ENCODE measurements around the gene CADM4. TPM values are rescaled to one million over a fixed set of nuclear protein-coding genes. Genes with fewer than 3 reads are reported as not detected.

The CADM4 gene
- total RNA-seq, 1 experiment from 2014 or later, result 28.7 TPM

DNA sequence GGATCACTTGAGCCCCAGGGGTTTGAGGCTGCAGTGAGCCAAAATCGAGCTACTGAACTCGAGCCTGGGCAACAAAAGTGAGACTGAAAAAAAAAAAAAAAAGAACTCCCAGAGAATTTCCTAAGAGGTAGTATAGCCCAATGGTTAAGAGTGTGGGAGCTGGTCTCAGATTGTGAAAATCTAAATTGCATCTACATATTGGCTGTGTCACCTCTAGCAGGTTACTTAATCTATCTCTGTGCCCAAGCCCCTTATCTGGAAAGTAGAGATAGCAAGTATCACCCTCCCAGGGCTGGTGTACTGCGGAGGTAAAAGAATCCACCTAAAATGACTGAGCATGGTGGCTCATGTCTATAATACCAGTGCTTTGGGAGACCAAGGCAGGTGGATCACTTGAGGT is 34.0 kb upstream of the CADM4 start:
- Histone ChIP-seq H3K4me2 (ENCODE audit: low read length) (no peak overlapping the region), H3K27ac (ENCODE audit: low read depth, low read length) (no peak overlapping the region), H3K36me3 (ENCODE audit: control insufficient read depth in 1 of 2, insufficient read depth in 2 of 2, low read length in 2 of 2) (no peaks in the 10 kb centered on the region), H3K27me3 (ENCODE audit: insufficient read depth, low read length) (no peaks in the 10 kb centered on the region), H4K20me1 (ENCODE audit: insufficient read depth) (no peaks in the 10 kb centered on the region), H3K9ac (ENCODE audit: low read length) (no peak overlapping the region), H3K4me1 (ENCODE audit: control insufficient read depth in 1 of 2, insufficient read depth in 2 of 2, low read length in 2 of 2) (peaks cover 37 to 68% of the 10 kb centered on the region in 2 experiments), H3K79me2 (ENCODE audit: insufficient read depth, low read length) (peaks cover 11% of the 10 kb centered on the region), H3K9me2 (ENCODE audit: insufficient read depth) (no peaks in the 10 kb centered on the region), H3K4me3 (replicated peaks in 1 of 2; ENCODE audit: low read depth in 1 of 2, low read length in 2 of 2) (no peak overlapping the region), H3K9me3 (ENCODE audit: control insufficient read depth in 1 of 2, insufficient read depth in 1 of 2, low read depth in 1 of 2, low read length in 2 of 2) (no peaks in the 10 kb centered on the region), H2AFZ (ENCODE audit: low read depth, low read length, poor library complexity, severe bottlenecking) (no peak overlapping the region)
- no TSS peak for BruUV-seq (replicated peaks)
- no peak for DNase-seq (ENCODE audit: low read depth, low spot score)
- CTCF ChIA-PET, result no interaction called here
- intact Hi-C loops (cut with micrococcal nuclease), result loop anchor here (10.0 kb wide), 1 partner anchor 111 kb away; the partner anchor contains the start of gene KCNN4
- RAD21 ChIA-PET (ENCODE audit: low non-redundant PET in 1 of 2, low total read pairs in 2 of 2, uncharacterized antibody in 2 of 2, unreplicated experiment in 2 of 2), result no interaction called here
- TF ChIP-seq EGR1 (IDR thresholded peaks at IDR 0.05; ENCODE audit: low read depth), result no peak
- TF ChIP-seq, protein P1, sequence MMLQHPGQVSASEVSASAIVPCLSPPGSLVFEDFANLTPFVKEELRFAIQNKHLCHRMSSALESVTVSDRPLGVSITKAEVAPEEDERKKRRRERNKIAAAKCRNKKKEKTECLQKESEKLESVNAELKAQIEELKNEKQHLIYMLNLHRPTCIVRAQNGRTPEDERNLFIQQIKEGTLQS (IDR thresholded peaks at IDR 0.05), result no peak
- no peak for ATAC-seq
- POLR2A ChIA-PET, result interaction anchor here (0.6 to 1.1 kb wide), 3 partner anchors 27 to 235 kb away, joined by 3 to 5 read pairs (median 3); no protein-coding TSS in a partner anchor

DNA sequence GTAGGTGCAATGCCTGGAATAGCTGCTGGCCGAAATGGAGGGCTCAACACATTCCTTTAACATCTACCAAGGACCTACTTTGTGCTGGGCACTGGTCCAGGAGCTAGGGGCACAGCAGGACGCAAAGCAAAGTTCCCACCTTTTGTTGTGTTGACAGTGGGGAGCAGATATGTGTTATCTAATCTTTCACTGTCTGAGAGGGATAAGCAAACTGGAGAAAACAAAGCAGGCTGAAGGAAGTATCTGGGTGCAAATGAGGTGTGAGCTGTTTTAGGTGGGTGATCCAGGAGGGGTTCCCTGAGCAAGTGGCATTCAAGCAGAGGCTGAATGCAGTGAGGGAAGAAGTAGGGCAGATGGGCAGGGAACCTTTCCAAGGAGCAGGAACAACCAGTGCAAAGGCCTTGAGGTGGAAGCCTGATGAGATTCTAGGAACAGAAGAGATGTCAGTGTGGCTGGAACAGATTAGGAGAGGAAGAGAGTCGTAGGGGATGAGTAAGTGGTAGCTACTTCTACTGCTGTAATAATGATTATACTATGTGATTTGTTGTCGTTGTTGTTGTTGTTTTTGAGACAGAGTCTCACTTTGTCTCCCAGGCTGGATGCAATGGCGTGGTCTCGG is 32.5 kb upstream of the CADM4 start:
- H3K9me2 ChIP-seq (ENCODE audit: insufficient read depth), result no peaks in the 10 kb centered on the region
- no peak overlapping the region for H3K4me3 ChIP-seq (replicated peaks in 1 of 2; ENCODE audit: low read depth in 1 of 2, low read length in 2 of 2)
- peaks cover 42 to 74% of the 10 kb centered on the region in 2 experiments for H3K4me1 ChIP-seq (ENCODE audit: control insufficient read depth in 1 of 2, insufficient read depth in 2 of 2, low read length in 2 of 2)
- H2AFZ ChIP-seq (ENCODE audit: low read depth, low read length, poor library complexity, severe bottlenecking), result no peak overlapping the region
- ATAC-seq, result no peak
- H3K36me3 ChIP-seq (ENCODE audit: control insufficient read depth in 1 of 2, insufficient read depth in 2 of 2, low read length in 2 of 2), result peaks cover 5 to 6% of the 10 kb centered on the region in 2 experiments
- H3K9me3 ChIP-seq (ENCODE audit: control insufficient read depth in 1 of 2, insufficient read depth in 1 of 2, low read depth in 1 of 2, low read length in 2 of 2), result no peaks in the 10 kb centered on the region
- H3K9ac ChIP-seq (ENCODE audit: low read length), result peak overlapping the region; percentile 19; the same call in 1 of the 2 replicates
- H3K79me2 ChIP-seq (ENCODE audit: insufficient read depth, low read length), result peaks cover 21% of the 10 kb centered on the region
- intact Hi-C loops (cut with micrococcal nuclease), result loop anchor here (10.0 kb wide), 1 partner anchor 113 kb away; the partner anchor contains the start of gene KCNN4
- ChIA-PET POLR2A (interaction anchor here (1.1 to 1.4 kb wide), 2 partner anchors 16 to 83 kb away, joined by 3 to 4 read pairs; partner anchors contain the start of gene SMG9), CTCF (no interaction called here), RAD21 (ENCODE audit: low non-redundant PET in 1 of 2, low total read pairs in 2 of 2, uncharacterized antibody in 2 of 2, unreplicated experiment in 2 of 2) (interaction anchor here in 1 of 2 experiments (0.5 kb wide), 1 partner anchor 81 kb away, joined by 4 read pairs; no protein-coding TSS in a partner anchor)
- no TSS peak for BruUV-seq (replicated peaks)
- peak overlapping the region; percentile 30 for H3K4me2 ChIP-seq (ENCODE audit: low read length)
- no peaks in the 10 kb centered on the region for H3K27me3 ChIP-seq (ENCODE audit: insufficient read depth, low read length)
- no peak for DNase-seq (ENCODE audit: low read depth, low spot score)
- H4K20me1 ChIP-seq (ENCODE audit: insufficient read depth), result no peaks in the 10 kb centered on the region
- no peak overlapping the region for H3K27ac ChIP-seq (ENCODE audit: low read depth, low read length)
- TF ChIP-seq ZFX (IDR thresholded peaks at IDR 0.05) (no peak), ZNF274 (IDR thresholded peaks at IDR 0.05; ENCODE audit: low read depth, low read length) (no peak), POLR2AphosphoS5 (IDR thresholded peaks at IDR 0.05; ENCODE audit: low read depth, low read length) (no peak), EGR1 (IDR thresholded peaks at IDR 0.05; ENCODE audit: low read depth) (no peak), EZH2phosphoT487 (IDR thresholded peaks at IDR 0.05; ENCODE audit: borderline replicate concordance) (no peak), FOSL1 (IDR thresholded peaks at IDR 0.05; ENCODE audit: low read depth) (no peak), ELF1 (IDR thresholded peaks at IDR 0.05; ENCODE audit: borderline replicate concordance, low read depth) (no peak), RAD21 (IDR thresholded peaks at IDR 0.05; ENCODE audit: low read depth) (no peak)
- TF ChIP-seq, protein P2, sequence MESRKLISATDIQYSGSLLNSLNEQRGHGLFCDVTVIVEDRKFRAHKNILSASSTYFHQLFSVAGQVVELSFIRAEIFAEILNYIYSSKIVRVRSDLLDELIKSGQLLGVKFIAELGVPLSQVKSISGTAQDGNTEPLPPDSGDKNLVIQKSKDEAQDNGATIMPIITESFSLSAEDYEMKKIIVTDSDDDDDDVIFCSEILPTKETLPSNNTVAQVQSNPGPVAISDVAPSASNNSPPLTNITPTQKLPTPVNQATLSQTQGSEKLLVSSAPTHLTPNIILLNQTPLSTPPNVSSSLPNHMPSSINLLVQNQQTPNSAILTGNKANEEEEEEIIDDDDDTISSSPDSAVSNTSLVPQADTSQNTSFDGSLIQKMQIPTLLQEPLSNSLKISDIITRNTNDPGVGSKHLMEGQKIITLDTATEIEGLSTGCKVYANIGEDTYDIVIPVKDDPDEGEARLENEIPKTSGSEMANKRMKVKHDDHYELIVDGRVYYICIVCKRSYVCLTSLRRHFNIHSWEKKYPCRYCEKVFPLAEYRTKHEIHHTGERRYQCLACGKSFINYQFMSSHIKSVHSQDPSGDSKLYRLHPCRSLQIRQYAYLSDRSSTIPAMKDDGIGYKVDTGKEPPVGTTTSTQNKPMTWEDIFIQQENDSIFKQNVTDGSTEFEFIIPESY (IDR thresholded peaks at IDR 0.05; ENCODE audit: extremely low read depth, insufficient replicate concordance, low read length), result no peak
- TF ChIP-seq, protein P3, sequence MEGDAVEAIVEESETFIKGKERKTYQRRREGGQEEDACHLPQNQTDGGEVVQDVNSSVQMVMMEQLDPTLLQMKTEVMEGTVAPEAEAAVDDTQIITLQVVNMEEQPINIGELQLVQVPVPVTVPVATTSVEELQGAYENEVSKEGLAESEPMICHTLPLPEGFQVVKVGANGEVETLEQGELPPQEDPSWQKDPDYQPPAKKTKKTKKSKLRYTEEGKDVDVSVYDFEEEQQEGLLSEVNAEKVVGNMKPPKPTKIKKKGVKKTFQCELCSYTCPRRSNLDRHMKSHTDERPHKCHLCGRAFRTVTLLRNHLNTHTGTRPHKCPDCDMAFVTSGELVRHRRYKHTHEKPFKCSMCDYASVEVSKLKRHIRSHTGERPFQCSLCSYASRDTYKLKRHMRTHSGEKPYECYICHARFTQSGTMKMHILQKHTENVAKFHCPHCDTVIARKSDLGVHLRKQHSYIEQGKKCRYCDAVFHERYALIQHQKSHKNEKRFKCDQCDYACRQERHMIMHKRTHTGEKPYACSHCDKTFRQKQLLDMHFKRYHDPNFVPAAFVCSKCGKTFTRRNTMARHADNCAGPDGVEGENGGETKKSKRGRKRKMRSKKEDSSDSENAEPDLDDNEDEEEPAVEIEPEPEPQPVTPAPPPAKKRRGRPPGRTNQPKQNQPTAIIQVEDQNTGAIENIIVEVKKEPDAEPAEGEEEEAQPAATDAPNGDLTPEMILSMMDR (IDR thresholded peaks at IDR 0.05 in 2 of 3, conservative IDR thresholded peaks at IDR 0.05 in 1 of 3; ENCODE audit: borderline replicate concordance in 1 of 3, insufficient read depth in 1 of 3, low read depth in 2 of 3, low read length in 2 of 3), result no peak
